Stimulated activated CD8-positive, alpha-beta memory T cell treated with anti-CD3 and anti-CD28 coated beads, Interleukin-15, amount 100 ng/mL, for 24 hours (primary cell): Measurements from ENCODE around the gene ATF1.

Experiments
- DNase-seq: peaks from one replicate; pipeline ENCODE4 v3.0.0-alpha.2; 2020; ENCODE audit warnings: low read depth

ATF1 gene

GRCh38 chr12:50763639-50764285, at the start of gene ATF1:
Gene ATF1 (plus strand): TSS chr12:50764101. CDS start chr12:50780146, 16,045 bp downstream.
- DNase-seq, result peak; percentile 66

GRCh38 chr12:50715174-50715573, 48.7 kb upstream of the ATF1 start:
- no peak for DNase-seq

- no peak for DNase-seq
Measured at GRCh38 chr12:50718760-50719159, 45.1 kb upstream of the ATF1 start.

- no peak for DNase-seq
Measured at GRCh38 chr12:50720085-50720484, 43.8 kb upstream of the ATF1 start.

GRCh38 chr12:50720501-50720900, 43.4 kb upstream of the ATF1 start:
- no peak for DNase-seq

- no peak for DNase-seq
Measured at GRCh38 chr12:50723865-50724264, 40.0 kb upstream of the ATF1 start.

- DNase-seq, result no peak
Measured at GRCh38 chr12:50725011-50725942, 38.6 kb upstream of the ATF1 start.

GRCh38 chr12:50727466-50727865, 36.4 kb upstream of the ATF1 start:
- DNase-seq, result no peak

GRCh38 chr12:50728417-50728816, 35.5 kb upstream of the ATF1 start:
- no peak for DNase-seq

- no peak for DNase-seq
Measured at GRCh38 chr12:50728841-50729240, 35.1 kb upstream of the ATF1 start.

GRCh38 chr12:50732591-50732990, 31.3 kb upstream of the ATF1 start:
- no peak for DNase-seq

- no peak for DNase-seq
Measured at GRCh38 chr12:50733706-50734105, 30.2 kb upstream of the ATF1 start.

- DNase-seq, result no peak
Measured at GRCh38 chr12:50734409-50735263, 29.3 kb upstream of the ATF1 start.

- no peak for DNase-seq
Measured at GRCh38 chr12:50739611-50740010, 24.3 kb upstream of the ATF1 start.

GRCh38 chr12:50740307-50740706, 23.6 kb upstream of the ATF1 start:
- no peak for DNase-seq

GRCh38 chr12:50742776-50743175, 21.1 kb upstream of the ATF1 start:
- DNase-seq, result no peak

- DNase-seq, result no peak
Measured at GRCh38 chr12:50745861-50746260, 18.0 kb upstream of the ATF1 start.

GRCh38 chr12:50746431-50746830, 17.5 kb upstream of the ATF1 start:
- no peak for DNase-seq

- DNase-seq, result no peak
Measured at GRCh38 chr12:50747817-50748216, 16.1 kb upstream of the ATF1 start.

- DNase-seq, result no peak
Measured at GRCh38 chr12:50749459-50749882, 14.4 kb upstream of the ATF1 start.

- DNase-seq, result no peak
Measured at GRCh38 chr12:50750366-50750765, 13.5 kb upstream of the ATF1 start.

- DNase-seq, result no peak
Measured at GRCh38 chr12:50751948-50752721, 11.8 kb upstream of the ATF1 start.
